SHP77 (cell line): ENCODE data around the gene ADAMTSL3.
"Not testable (repeated sequence)": the region's sequence is repeated elsewhere in the genome, so short reads cannot be mapped to it uniquely, and the experiment has no call there.

Source experiments
- DNase-seq, 2 experiments: peaks; one replicate each; lab custom pipeline; 2025; lab: John Stamatoyannopoulos, UW

ADAMTSL3 gene

DNA sequence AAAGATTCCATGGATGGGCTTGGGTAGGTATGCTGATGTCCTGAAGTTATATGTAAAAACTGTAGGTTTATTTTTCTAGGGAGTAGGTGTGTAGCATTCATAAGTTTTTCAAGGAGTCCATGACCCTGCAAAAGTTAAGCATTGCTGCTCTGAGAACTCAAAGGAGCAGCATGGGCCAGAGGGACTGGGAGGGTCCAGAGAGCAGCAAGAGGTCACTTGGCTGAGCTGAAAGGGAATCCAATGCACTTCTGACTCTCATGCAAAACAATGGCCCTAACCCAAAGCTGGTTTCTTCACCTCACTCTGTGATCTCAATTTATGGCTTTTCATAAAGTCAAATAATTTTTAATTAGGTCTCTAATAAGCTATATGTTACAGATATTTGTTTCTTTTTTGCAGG is 383.4 kb downstream of the ADAMTSL3 start:
- DNase-seq, result no peak

DNA sequence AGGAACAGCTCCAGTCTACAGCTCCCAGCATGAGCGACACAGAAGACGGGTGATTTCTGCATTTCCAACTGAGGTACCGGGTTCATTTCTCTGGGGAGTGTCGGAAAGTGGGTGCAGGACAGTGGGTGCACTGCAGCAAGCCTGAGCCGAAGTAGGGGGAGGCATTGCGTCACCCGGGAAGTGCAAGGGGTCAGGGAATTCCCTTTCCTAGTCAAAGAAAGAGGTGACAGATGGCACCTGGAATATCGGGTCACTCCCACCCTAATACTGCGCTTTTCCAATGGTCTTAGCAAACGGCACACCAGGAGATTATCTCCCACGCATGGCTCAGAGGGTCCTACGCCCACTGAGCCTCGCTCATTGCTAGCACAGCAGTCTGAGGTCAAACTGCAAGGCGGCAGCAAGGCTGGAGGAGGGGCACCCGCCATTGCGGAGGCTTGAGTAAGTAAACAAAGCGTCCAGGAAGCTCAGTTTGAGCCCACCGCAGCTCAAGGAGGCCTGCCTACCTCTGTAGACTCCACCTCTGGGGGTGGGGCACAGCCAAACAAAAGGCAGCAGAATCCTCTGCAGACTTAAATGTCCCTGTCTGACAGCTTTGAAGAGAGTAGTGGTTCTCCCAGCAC is 388.6 kb downstream of the ADAMTSL3 start:
- DNase-seq, result peak in 1 of 2 experiments; percentile 5

DNA sequence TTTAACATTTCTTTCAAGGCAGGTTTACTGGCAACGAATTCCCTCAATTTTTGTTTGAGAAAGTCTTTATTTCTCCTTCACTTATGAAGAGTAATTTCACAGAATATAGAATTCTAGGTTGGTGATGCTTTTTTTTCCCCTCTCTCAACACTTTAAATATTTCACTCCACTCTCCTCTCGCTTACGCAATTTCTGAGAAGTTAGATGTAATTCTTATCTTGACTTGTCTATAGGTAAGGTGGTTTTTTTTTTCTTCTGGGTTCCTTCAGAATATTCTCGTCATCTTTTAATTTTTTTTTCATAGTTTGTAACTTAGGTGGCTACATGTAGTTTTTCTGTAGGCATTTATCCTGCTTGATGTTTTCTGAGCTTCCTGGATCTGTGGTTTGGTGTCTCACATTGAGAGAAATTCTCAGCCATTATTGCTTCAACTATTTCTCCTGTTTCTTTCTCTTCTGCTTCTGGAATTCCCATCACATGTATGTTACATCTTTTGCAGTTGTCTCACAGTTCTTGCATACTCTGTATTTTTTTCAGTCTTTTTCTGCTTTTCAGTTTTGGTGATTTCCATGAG is 392.2 kb downstream of the ADAMTSL3 start:
- no peak for DNase-seq

DNA sequence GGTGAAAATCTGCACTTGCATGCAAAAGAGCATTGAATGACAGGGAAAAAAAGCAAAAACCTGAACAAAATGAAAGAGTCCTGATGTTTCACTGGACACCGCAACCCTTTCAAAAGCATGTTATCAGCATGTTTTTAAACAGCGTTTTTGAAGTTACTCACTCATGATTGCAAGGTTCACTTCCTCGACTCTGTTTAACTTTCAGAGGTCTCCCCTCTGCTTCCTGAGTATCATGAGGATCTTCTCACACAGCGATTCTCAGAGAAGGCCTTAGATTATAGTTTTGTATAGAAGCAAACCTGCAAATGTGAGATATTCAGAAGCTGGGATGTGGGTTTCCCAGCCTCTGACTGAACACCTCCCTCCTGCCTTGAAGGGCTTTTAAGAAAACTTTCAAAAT is 395.6 kb downstream of the ADAMTSL3 start:
- not testable (repeated sequence) for DNase-seq

DNA sequence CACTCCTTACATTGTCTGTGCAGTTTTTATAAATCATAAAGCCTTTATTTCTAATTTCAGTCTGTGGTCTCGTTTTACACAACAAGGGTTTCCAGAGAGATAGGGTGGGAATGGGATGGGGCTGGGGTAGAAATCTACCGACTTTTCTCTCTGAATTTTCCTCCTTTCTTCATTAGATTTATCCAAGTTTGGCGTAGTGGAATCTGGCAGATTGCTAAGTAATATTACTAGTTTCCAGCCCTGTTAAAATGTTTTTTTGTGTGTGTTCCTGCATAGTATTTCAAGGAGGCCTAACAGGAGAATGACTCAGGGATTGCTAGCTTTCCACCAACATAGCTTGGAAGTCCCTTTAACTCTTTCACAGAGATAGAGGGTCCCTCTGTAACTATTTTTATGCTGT is 396.2 kb downstream of the ADAMTSL3 start:
- DNase-seq, result no peak

DNA sequence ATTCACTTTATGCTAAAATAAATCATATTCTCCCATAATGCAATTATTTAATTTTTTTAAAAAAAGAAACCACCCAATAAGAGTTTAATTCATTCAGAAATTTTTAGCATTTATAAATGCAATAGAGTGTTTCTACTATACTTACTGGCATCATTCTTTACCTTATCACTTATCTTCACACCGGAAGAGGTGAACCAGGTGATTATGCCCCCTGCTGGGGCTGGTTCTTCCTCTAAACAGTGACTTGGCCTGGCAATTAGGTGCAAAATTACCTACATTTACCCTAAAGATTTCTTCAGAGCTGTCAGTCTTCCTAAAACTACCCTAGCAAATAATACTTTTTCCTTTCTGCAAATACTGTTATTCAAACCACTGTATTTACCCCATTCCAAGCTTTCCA is 397.2 kb downstream of the ADAMTSL3 start:
- not testable (repeated sequence) for DNase-seq

DNA sequence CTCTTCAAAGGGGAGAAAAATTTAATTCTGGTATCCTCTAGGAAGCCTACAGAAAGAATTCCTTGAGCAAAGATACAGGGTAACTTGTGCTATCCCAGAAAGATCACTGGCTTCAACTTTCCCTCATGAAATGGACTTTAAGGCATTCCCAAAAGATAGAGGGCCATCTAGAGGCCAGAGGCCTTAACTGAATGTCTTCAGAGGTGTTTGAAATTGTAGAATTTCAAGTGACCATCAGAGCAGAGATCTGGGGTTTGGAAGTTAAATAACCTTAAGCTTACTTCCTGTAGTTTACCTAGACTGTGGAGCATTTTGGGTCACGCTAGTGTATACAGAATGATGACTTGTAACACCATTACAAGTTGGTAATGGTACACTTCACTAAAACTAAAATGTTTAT is 400.6 kb downstream of the ADAMTSL3 start:
- not testable (repeated sequence) for DNase-seq

DNA sequence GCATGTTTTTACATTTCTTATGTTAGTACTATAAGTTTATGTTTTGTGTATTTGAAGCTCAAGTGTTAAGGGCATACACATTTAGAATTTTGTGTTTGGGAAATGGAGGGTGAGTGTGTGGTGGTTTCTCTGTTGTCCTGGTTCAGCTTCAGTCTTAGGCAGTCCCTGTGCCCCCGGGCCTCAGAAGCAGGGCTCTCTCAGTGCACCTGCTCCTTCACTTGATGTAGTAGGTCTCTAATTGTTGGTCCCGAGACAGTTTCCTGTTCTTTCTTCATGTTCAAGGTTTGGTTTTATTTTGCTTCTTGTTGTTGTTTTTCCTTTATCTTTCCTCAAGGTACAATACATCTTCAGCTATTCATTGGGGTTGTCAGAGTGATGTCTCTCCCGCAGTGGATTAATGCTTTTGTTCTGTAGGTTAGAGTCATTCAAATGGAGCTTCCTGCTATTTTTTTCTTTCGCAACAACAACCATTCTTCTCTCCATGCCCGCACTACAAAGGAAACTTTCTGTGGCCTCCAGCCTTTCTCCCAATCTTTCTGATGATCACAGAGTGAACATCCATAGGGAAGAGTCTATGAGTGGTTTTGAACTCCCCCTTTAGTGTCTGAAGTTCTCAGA is 403.9 kb downstream of the ADAMTSL3 start:
- no peak for DNase-seq

DNA sequence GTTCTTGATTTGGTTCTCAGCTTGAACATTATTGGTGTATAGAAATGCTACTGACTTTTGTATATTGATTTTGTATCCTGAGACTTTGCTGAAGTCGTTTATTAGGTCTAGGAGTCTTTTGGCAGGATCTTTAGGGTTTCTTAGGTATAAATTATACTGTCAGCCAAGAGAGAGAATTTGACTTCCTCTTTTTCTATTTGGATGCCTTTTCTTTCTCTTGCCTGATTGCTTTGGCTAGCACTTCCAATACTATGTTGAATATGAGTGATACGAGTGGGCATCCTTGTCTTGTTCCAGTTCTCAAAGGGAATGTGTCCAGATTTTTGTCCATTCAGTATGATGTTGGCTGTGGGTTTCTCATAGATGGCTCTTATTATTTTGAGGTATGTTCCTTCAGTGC is 409.8 kb downstream of the ADAMTSL3 start:
- not testable (repeated sequence) for DNase-seq

DNA sequence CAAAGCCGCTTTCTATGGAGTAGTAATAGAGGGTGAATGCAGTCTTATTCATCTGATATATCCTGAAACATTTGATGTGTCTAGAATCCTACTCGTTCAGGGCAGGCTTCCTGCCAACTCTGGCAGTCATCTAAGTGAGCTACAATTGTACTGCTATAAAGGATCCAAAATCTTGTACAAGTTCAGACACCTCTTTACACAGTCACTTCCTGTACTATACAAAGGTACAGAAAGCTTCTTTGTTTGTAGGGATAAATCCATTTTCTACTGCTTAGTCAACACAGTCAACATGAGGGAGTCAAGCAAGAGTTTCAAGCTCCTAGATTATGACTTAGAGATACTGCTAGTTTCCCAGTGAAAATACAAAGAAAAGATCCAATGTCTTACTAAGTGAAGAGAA is 414.8 kb downstream of the ADAMTSL3 start:
- DNase-seq, result not testable (repeated sequence)

DNA sequence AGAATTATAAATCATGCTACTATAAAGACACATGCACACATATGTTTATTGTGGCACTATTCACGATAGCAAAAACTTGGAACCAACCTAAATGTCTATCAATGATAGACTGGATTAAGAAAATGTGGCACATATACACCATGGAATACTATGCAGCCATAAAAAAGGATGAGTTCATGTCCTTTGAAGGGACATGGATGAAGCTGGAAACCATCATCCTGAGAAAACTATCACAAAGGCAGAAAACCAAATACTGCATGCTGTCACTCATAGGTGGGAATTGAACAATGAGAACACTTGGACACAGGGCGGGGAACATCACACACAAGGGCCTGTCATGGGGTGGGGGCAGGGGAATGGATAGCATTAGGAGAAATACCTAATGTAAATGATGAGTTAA is 424.1 kb downstream of the ADAMTSL3 start:
- DNase-seq, result not testable (repeated sequence)

DNA sequence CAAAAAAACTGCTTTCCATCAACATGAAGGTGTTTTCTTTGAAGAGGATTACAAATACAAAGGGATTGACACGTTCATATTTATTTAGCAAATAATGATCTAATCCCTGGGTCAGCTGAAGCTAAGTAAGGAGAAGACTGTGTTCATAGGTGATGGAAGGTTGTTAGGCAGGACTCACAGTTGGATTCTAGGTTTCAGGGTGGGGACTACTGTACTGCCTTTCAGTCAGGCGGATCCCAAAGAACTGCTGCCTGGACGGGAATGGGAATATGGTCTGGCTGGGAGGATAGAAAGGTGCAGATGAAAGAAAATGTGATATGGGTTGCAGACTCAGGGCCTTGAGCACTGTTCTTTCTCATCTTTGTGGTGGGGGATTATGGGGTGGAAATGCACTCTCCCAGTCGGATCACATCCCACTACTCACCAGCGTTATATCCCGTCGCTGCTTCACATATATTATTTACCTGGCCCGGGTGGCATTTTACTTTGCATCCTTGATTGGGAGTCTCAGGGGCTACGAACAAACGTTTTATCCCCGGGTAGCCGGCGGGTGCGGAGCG is 425.5 kb downstream of the ADAMTSL3 start:
- DNase-seq, result not testable (repeated sequence)

DNA sequence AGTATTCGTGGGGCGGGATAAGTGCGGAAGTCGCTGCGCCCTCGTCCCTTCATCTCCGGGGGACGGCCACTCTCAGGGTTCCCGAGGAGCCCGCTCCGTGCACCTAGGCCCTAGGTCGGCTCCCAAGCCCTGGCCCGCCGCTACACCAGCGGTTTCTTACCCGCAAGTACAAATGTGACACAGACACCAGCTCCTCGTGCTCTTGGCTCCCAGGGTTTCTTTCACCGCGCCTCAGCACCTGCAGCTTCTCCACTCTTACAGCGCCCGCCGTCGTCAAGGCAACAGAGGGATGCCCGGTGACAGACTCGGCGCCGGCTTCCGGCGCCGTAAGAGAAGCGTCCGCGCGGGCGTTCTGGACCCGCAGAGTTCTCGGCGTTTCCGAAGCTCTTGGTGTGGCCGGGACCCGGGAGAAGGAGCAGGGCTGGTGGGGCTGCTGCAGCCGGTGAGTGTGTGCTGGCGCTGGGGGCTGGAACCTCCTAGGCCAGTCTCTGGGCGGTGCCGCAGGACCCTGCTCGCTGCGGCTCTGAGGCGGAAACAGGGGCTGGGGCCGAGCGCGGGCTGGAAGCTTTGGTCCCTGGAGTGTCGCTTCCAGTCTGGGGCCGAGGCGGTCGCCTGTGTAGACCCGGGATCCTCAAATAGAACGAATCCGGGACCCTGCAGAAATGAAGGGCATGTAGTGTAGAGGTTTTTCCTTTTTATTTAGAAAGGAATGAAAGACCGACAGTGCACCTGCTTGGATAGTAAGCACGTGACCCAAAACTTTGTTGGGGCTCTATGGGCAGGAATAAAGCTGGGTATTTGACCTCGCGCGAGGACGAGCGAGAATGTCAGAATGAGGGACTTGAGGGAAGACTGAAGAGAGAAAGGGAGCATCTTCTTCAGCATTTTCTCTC is 426.2 kb downstream of the ADAMTSL3 start:
- no peak for DNase-seq

DNA sequence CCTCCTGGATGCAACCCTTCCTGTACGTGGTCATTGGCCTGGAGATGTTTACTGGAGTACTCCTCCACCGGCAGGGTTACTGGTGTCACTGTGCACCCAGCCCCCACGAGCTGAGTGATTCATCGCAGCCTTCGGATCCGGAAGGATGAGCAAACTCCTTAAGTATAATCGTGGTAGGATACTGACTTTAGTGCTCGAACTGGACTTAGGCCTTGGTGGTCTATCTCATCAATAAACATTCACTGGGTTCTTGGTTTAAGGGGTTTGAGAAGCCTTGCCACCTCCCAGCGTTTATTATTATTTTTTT is 426.8 kb downstream of the ADAMTSL3 start:
- not testable (repeated sequence) for DNase-seq

DNA sequence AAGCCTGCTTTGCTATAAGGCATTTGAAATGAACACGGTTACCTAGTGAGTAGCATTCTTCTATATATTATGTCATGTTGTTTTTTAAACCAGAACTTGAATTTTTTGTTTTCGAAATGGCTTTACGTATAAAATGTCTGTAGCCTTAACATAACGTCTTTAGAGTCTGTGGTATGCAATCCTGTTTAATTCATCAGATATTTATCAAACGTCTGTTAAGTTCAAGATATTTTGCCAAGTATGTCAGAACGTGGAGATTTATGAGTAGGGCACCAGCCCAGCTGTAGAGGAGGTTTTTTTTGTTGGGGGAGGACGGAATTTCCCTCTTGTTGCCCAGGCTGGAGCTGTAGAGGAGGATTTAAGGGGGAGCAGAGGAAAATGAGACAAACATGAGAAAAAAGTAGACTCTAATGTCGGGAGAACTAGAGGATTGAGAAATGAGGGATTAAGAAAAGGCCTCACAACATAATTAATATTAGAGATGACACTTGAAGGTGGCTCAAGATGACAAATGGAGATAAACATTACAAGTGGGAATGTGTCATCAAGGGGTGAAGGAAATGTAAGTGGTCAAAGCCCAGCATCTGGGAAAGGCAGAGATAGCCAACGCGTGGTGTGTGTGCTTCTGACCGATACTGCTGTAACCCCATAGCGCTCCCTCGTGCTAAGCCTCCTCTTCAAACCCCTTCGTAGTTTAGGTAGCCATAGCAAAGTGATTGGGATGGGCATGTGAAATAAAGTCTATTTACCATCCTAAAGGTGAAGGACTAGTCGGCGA is 427.7 kb downstream of the ADAMTSL3 start:
- no peak for DNase-seq

DNA sequence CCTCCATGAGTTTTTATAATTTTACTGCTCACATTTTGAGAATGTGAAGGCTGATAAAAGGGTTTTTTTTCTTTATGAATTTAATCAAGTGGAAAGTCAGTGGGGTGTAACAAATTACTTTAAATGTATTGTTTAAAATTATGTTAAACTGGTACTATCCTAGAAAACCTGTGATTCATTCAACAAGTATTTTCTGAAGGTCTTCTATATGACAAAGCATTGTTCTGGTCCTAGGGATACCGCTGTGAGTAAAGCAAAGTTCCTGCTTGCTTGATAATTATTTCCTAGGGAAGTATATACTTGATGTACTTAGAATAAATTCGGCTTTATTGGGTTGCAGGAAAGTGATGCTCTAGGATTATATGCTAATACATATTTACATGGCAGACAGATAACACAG is 428.8 kb downstream of the ADAMTSL3 start:
- DNase-seq, result no peak

DNA sequence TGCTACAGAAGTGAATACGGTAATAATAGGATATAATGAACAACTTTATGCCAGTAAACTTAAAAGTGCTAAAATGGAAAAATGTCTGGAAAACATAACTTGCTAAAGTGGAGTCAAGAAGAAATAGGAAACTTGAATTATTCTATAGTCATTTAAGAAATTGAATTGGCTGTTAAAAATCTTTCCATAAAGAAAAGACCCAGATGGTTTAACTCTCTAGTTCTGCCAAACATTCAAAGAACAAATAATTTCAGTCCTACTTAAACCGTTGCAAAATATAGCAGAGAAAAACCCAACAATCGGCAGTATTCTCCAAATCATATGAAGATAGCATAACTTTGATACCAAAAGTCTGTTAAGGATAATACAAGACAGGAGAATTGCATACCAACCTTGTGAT is 432.1 kb downstream of the ADAMTSL3 start:
- DNase-seq, result not testable (repeated sequence)
